ENCODE data around the gene FLNB.

FLNB gene

GRCh38 chr3:58084788-58085543 lies 76.7 kb downstream of the FLNB start:
- H3K36me3 ChIP-seq (ENCODE audit: control insufficient read depth in 1 of 2, insufficient read depth in 2 of 2, low read depth in 1 of 2, low read length in 2 of 2), result peaks cover 18 to 35% of the 10 kb centered on the region in 2 experiments
- 98% methylated on average over 5 of the region's 5 CpGs for WGBS
- H2AK5ac ChIP-seq (ENCODE audit: low read length, severe bottlenecking), result no peak overlapping the region

GRCh38 chr3:58085616-58086015 lies 77.4 kb downstream of the FLNB start:
- no peak for DNase-seq
- no peak overlapping the region for H3K27ac ChIP-seq (ENCODE audit: low read length, poor library complexity, severe bottlenecking)
- no peak overlapping the region for H2AK5ac ChIP-seq (ENCODE audit: low read length, severe bottlenecking)
- no peak overlapping the region for H3K9ac ChIP-seq (ENCODE audit: low read length)
- H3K23ac ChIP-seq (ENCODE audit: low read length in 2 of 2), result no peak overlapping the region
- peaks cover 23% of the 10 kb centered on the region for H3K79me1 ChIP-seq (replicated peaks; ENCODE audit: low read length, poor library complexity, severe bottlenecking)
- no peak overlapping the region for H4K8ac ChIP-seq (ENCODE audit: low read length)
- H3K36me3 ChIP-seq (ENCODE audit: control insufficient read depth in 1 of 2, insufficient read depth in 2 of 2, low read depth in 1 of 2, low read length in 2 of 2), result peaks cover 20 to 32% of the 10 kb centered on the region in 2 experiments
- no peak overlapping the region for H3K18ac ChIP-seq (ENCODE audit: low read depth in 1 of 2, low read length in 2 of 2)
- no peak overlapping the region for H2BK15ac ChIP-seq (ENCODE audit: low read depth, poor library complexity, severe bottlenecking)
- 76% methylated on average over 5 of the region's 6 CpGs for WGBS
- no peaks in the 10 kb centered on the region for H3K9me3 ChIP-seq (ENCODE audit: control insufficient read depth, low read length)
- no peak overlapping the region for H2AFZ ChIP-seq (ENCODE audit: low read depth, low read length)
- H2BK12ac ChIP-seq (ENCODE audit: low read length in 2 of 2), result no peak overlapping the region
- H3K4ac ChIP-seq (ENCODE audit: low read depth in 1 of 2, low read length in 2 of 2), result no peak overlapping the region
- H2BK120ac ChIP-seq (ENCODE audit: low read depth, low read length), result no peak overlapping the region
- peaks cover 6% of the 10 kb centered on the region for H3K4me1 ChIP-seq (ENCODE audit: control insufficient read depth, insufficient read depth, low read depth, low read length)
- no peak overlapping the region for H3K4me2 ChIP-seq (ENCODE audit: low read length, poor library complexity, severe bottlenecking)
- H3K27me3 ChIP-seq (ENCODE audit: control insufficient read depth in 1 of 2, insufficient read depth in 1 of 2, low read length in 2 of 2), result no peaks in the 10 kb centered on the region
- no peak overlapping the region for H2BK5ac ChIP-seq (ENCODE audit: low read depth, low read length, poor library complexity, severe bottlenecking)
- H4K91ac ChIP-seq (ENCODE audit: low read length), result no peak overlapping the region
- H3K14ac ChIP-seq (ENCODE audit: low read length in 2 of 2), result no peak overlapping the region
- H3K4me3 ChIP-seq (ENCODE audit: insufficient read depth in 1 of 2, low read depth in 1 of 2, low read length in 2 of 2), result no peak overlapping the region

More at GRCh38 chr3:58084788-58085543, 76.7 kb downstream of the FLNB start:
- Histone ChIP-seq H2BK15ac (ENCODE audit: low read depth, poor library complexity, severe bottlenecking) (no peak overlapping the region), H3K14ac (ENCODE audit: low read length in 2 of 2) (no peak overlapping the region), H3K79me1 (replicated peaks; ENCODE audit: low read length, poor library complexity, severe bottlenecking) (peaks cover 23% of the 10 kb centered on the region), H3K4me1 (ENCODE audit: control insufficient read depth, insufficient read depth, low read depth, low read length) (peaks cover 9% of the 10 kb centered on the region), H3K18ac (ENCODE audit: low read depth in 1 of 2, low read length in 2 of 2) (no peak overlapping the region), H2BK5ac (ENCODE audit: low read depth, low read length, poor library complexity, severe bottlenecking) (no peak overlapping the region), H3K27ac (ENCODE audit: low read length, poor library complexity, severe bottlenecking) (no peak overlapping the region), H3K23ac (ENCODE audit: low read length in 2 of 2) (no peak overlapping the region), H4K8ac (ENCODE audit: low read length) (peak overlapping the region; percentile 17), H3K27me3 (ENCODE audit: control insufficient read depth in 1 of 2, insufficient read depth in 1 of 2, low read length in 2 of 2) (no peaks in the 10 kb centered on the region), H3K4ac (ENCODE audit: low read depth in 1 of 2, low read length in 2 of 2) (no peak overlapping the region), H3K4me2 (ENCODE audit: low read length, poor library complexity, severe bottlenecking) (no peak overlapping the region), H3K4me3 (ENCODE audit: insufficient read depth in 1 of 2, low read depth in 1 of 2, low read length in 2 of 2) (no peak overlapping the region), H3K9me3 (ENCODE audit: control insufficient read depth, low read length) (no peaks in the 10 kb centered on the region), H2BK120ac (ENCODE audit: low read depth, low read length) (no peak overlapping the region), H4K91ac (ENCODE audit: low read length) (no peak overlapping the region), H2AFZ (ENCODE audit: low read depth, low read length) (no peak overlapping the region), H3K9ac (ENCODE audit: low read length) (no peak overlapping the region), H2BK12ac (ENCODE audit: low read length in 2 of 2) (no peak overlapping the region)
- DNase-seq, result no peak

- H3K4me3 ChIP-seq (ENCODE audit: insufficient read depth in 1 of 2, low read depth in 1 of 2, low read length in 2 of 2), result no peak overlapping the region
- no peak for DNase-seq
- no peak overlapping the region for H3K18ac ChIP-seq (ENCODE audit: low read depth in 1 of 2, low read length in 2 of 2)
- WGBS, result 97% methylated on average over 3 of the region's 3 CpGs
- H4K91ac ChIP-seq (ENCODE audit: low read length), result no peak overlapping the region
- no peak overlapping the region for H3K4ac ChIP-seq (ENCODE audit: low read depth in 1 of 2, low read length in 2 of 2)
- peaks cover 22% of the 10 kb centered on the region in 2 experiments for H3K36me3 ChIP-seq (ENCODE audit: control insufficient read depth in 1 of 2, insufficient read depth in 2 of 2, low read depth in 1 of 2, low read length in 2 of 2)
- H2BK12ac ChIP-seq (ENCODE audit: low read length in 2 of 2), result no peak overlapping the region
- H3K4me2 ChIP-seq (ENCODE audit: low read length, poor library complexity, severe bottlenecking), result no peak overlapping the region
- H2BK120ac ChIP-seq (ENCODE audit: low read depth, low read length), result peak overlapping the region; percentile 5
- peaks cover 24% of the 10 kb centered on the region for H3K79me1 ChIP-seq (replicated peaks; ENCODE audit: low read length, poor library complexity, severe bottlenecking)
- H2BK5ac ChIP-seq (ENCODE audit: low read depth, low read length, poor library complexity, severe bottlenecking), result no peak overlapping the region
- no peak overlapping the region for H2AK5ac ChIP-seq (ENCODE audit: low read length, severe bottlenecking)
- H2AFZ ChIP-seq (ENCODE audit: low read depth, low read length), result no peak overlapping the region
- H3K23ac ChIP-seq (ENCODE audit: low read length in 2 of 2), result no peak overlapping the region
- H3K9me3 ChIP-seq (ENCODE audit: control insufficient read depth, low read length), result no peaks in the 10 kb centered on the region
- H4K8ac ChIP-seq (ENCODE audit: low read length), result peak overlapping the region; percentile 54
- no peak overlapping the region for H2BK15ac ChIP-seq (ENCODE audit: low read depth, poor library complexity, severe bottlenecking)
- no peak overlapping the region for H3K27ac ChIP-seq (ENCODE audit: low read length, poor library complexity, severe bottlenecking)
- no peaks in the 10 kb centered on the region for H3K27me3 ChIP-seq (ENCODE audit: control insufficient read depth in 1 of 2, insufficient read depth in 1 of 2, low read length in 2 of 2)
- H3K14ac ChIP-seq (ENCODE audit: low read length in 2 of 2), result no peak overlapping the region
- H3K9ac ChIP-seq (ENCODE audit: low read length), result no peak overlapping the region
- H3K4me1 ChIP-seq (ENCODE audit: control insufficient read depth, insufficient read depth, low read depth, low read length), result no peaks in the 10 kb centered on the region
These were observed 80.3 kb downstream of the FLNB start for GRCh38 chr3:58088501-58088900.

- H3K79me1 ChIP-seq (replicated peaks; ENCODE audit: low read length, poor library complexity, severe bottlenecking), result peaks cover 21% of the 10 kb centered on the region
- no peak overlapping the region for H3K4me2 ChIP-seq (ENCODE audit: low read length, poor library complexity, severe bottlenecking)
- 58% methylated on average over 4 of the region's 5 CpGs for WGBS
- no peak overlapping the region for H3K18ac ChIP-seq (ENCODE audit: low read depth in 1 of 2, low read length in 2 of 2)
- H3K27me3 ChIP-seq (ENCODE audit: control insufficient read depth in 1 of 2, insufficient read depth in 1 of 2, low read length in 2 of 2), result no peaks in the 10 kb centered on the region
- H3K4me1 ChIP-seq (ENCODE audit: control insufficient read depth, insufficient read depth, low read depth, low read length), result peaks cover 6% of the 10 kb centered on the region
- H4K8ac ChIP-seq (ENCODE audit: low read length), result no peak overlapping the region
- no peak overlapping the region for H2AK5ac ChIP-seq (ENCODE audit: low read length, severe bottlenecking)
- DNase-seq, result peak; percentile 83
- no peak overlapping the region for H2BK5ac ChIP-seq (ENCODE audit: low read depth, low read length, poor library complexity, severe bottlenecking)
- peaks cover 21 to 25% of the 10 kb centered on the region in 2 experiments for H3K36me3 ChIP-seq (ENCODE audit: control insufficient read depth in 1 of 2, insufficient read depth in 2 of 2, low read depth in 1 of 2, low read length in 2 of 2)
- H2BK12ac ChIP-seq (ENCODE audit: low read length in 2 of 2), result no peak overlapping the region
- no peak overlapping the region for H2BK15ac ChIP-seq (ENCODE audit: low read depth, poor library complexity, severe bottlenecking)
- no peak overlapping the region for H3K23ac ChIP-seq (ENCODE audit: low read length in 2 of 2)
- no peak overlapping the region for H4K91ac ChIP-seq (ENCODE audit: low read length)
- no peak overlapping the region for H2BK120ac ChIP-seq (ENCODE audit: low read depth, low read length)
- H3K14ac ChIP-seq (ENCODE audit: low read length in 2 of 2), result no peak overlapping the region
- H3K9ac ChIP-seq (ENCODE audit: low read length), result no peak overlapping the region
- H3K4me3 ChIP-seq (ENCODE audit: insufficient read depth in 1 of 2, low read depth in 1 of 2, low read length in 2 of 2), result no peak overlapping the region
- H2AFZ ChIP-seq (ENCODE audit: low read depth, low read length), result no peak overlapping the region
- no peak overlapping the region for H3K27ac ChIP-seq (ENCODE audit: low read length, poor library complexity, severe bottlenecking)
- no peak overlapping the region for H3K4ac ChIP-seq (ENCODE audit: low read depth in 1 of 2, low read length in 2 of 2)
- no peaks in the 10 kb centered on the region for H3K9me3 ChIP-seq (ENCODE audit: control insufficient read depth, low read length)
These were observed 82.1 kb downstream of the FLNB start for GRCh38 chr3:58090351-58090750.

Data from mesenchymal stem cell (in vitro differentiated cells and primary cell).